Nephron (organoid): ENCODE data around the gene DLST.

Experiments used
- H3K27ac Mint-ChIP-seq, 3 experiments: 2 replicates each; pipeline ENCODE4 v1.8.0; 2020; ENCODE audit warnings: mixed read lengths in 3 of 3, mild to moderate bottlenecking in 2 of 3, moderate library complexity in 1 of 3
- H3K27me3 Mint-ChIP-seq: 2 replicates; pipeline ENCODE4 v1.8.0; 2021; ENCODE audit warnings: low read depth, mild to moderate bottlenecking, moderate library complexity, mixed read lengths
- H3K36me3 Mint-ChIP-seq: 2 replicates; pipeline ENCODE4 v1.8.0; 2020; ENCODE audit warnings: low read depth, mixed read lengths
- H3K4me1 Mint-ChIP-seq: 2 replicates; pipeline ENCODE4 v1.8.0; 2020; ENCODE audit warnings: mixed read lengths
- H3K4me3 Mint-ChIP-seq, 3 experiments: 2 replicates each; pipeline ENCODE4 v1.8.0; 2020; ENCODE audit warnings: mild to moderate bottlenecking in 3 of 3, mixed read lengths in 3 of 3, moderate library complexity in 2 of 3
- H3K9me3 Mint-ChIP-seq: 2 replicates; pipeline ENCODE4 v1.8.0; 2020; ENCODE audit warnings: mixed read lengths
- TF ChIP-seq, protein P1 (sequence below), 3 experiments: fragments of 200-600 bp; sonication (generic); IDR thresholded peaks; one replicate each; pipeline ENCODE4 v1.5.0; 2021; ENCODE audit warnings: antibody characterized with exemption in 3 of 3; ENCODE audit not compliant: unreplicated experiment in 3 of 3

Gene DLST

GRCh38 chr14:74861734-74862090, 20.0 kb upstream of the DLST start:
- Mint-ChIP-seq H3K27ac (no peak overlapping the region), H3K4me1 (no peaks in the 10 kb centered on the region), H3K9me3 (no peaks in the 10 kb centered on the region), H3K36me3 (no peaks in the 10 kb centered on the region), H3K27me3 (peaks cover 12% of the 10 kb centered on the region), H3K4me3 (no peak overlapping the region)
- TF ChIP-seq, protein P1, sequence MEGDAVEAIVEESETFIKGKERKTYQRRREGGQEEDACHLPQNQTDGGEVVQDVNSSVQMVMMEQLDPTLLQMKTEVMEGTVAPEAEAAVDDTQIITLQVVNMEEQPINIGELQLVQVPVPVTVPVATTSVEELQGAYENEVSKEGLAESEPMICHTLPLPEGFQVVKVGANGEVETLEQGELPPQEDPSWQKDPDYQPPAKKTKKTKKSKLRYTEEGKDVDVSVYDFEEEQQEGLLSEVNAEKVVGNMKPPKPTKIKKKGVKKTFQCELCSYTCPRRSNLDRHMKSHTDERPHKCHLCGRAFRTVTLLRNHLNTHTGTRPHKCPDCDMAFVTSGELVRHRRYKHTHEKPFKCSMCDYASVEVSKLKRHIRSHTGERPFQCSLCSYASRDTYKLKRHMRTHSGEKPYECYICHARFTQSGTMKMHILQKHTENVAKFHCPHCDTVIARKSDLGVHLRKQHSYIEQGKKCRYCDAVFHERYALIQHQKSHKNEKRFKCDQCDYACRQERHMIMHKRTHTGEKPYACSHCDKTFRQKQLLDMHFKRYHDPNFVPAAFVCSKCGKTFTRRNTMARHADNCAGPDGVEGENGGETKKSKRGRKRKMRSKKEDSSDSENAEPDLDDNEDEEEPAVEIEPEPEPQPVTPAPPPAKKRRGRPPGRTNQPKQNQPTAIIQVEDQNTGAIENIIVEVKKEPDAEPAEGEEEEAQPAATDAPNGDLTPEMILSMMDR (IDR thresholded peaks at IDR 0.05; ENCODE audit: unreplicated experiment in 3 of 3) = no peak

DNA sequence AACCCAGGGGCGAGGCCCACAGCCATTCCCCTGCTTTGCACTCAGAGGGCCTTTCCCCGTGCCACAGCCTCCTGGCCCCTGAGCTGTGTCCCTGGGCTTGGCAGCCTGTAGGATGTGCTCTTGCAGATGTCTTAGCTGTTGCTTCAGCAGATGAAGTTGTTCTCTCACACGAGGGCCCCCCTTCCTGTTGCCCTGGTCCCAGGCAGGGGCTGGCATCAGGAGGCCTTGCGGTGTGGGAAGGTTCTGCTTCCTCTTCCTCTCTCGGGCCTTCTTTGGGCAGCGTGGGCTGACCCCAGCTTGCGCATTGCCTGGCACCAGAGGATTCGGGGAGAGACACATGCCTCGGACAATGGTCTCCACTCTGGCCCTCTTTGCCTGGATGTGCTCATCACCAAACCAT, 18.4 kb upstream of the DLST start:
- Mint-ChIP-seq H3K36me3 (no peaks in the 10 kb centered on the region), H3K9me3 (no peaks in the 10 kb centered on the region), H3K27ac (no peak overlapping the region), H3K4me3 (no peak overlapping the region), H3K4me1 (no peaks in the 10 kb centered on the region), H3K27me3 (peaks cover 12% of the 10 kb centered on the region)
- TF ChIP-seq, protein P1 (IDR thresholded peaks at IDR 0.05; ENCODE audit: unreplicated experiment in 3 of 3) = no peak

- TF ChIP-seq, protein P1 (IDR thresholded peaks at IDR 0.05; ENCODE audit: unreplicated experiment in 3 of 3) = no peak
- no peaks in the 10 kb centered on the region for H3K4me1 Mint-ChIP-seq
- H3K9me3 Mint-ChIP-seq = no peaks in the 10 kb centered on the region
- H3K27ac Mint-ChIP-seq = no peak overlapping the region
- H3K36me3 Mint-ChIP-seq = no peaks in the 10 kb centered on the region
- H3K4me3 Mint-ChIP-seq = no peak overlapping the region
- peaks cover 12% of the 10 kb centered on the region for H3K27me3 Mint-ChIP-seq
These were observed 17.5 kb upstream of the DLST start for GRCh38 chr14:74864198-74864597.

- TF ChIP-seq, protein P1 (IDR thresholded peaks at IDR 0.05; ENCODE audit: unreplicated experiment in 3 of 3) = no peak
- Mint-ChIP-seq H3K4me3 (no peak overlapping the region), H3K4me1 (no peaks in the 10 kb centered on the region), H3K27ac (no peak overlapping the region), H3K9me3 (no peaks in the 10 kb centered on the region), H3K27me3 (peaks cover 12% of the 10 kb centered on the region), H3K36me3 (no peaks in the 10 kb centered on the region)
These were observed 16.6 kb upstream of the DLST start for GRCh38 chr14:74865156-74865555.

DNA sequence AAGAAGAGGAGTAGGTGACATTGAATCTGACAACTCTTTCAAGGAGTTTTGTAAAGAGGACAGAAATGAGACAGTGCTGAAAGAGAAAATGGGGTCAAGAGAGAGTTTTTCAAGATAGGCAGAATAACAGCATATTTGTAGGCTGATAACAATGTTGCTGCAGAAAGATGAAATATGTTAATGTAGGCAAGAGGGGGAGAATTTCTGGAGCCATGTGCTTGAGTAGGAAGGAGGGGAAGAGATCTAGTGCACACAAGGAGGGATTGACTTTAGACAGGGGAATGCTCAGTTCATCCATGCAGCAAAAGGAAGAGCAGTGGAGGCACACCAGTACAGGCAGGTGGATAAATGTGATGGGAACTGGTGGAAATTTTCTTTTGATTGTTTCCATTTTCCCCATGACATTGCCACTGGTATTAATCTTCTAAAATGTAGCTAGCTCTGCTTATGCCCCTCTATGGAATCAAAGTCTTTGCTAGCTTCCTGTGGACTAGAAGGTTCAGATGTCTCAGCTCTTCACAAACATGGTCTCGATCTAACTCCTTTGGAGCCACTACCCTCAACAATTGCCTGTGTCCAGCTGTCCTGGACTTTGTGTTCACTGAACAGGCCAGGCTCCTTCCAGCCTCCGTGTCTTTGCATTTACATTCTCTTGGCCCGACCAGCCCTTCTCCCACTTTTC, 14.9 kb upstream of the DLST start:
- no peak overlapping the region for H3K27ac Mint-ChIP-seq
- no peaks in the 10 kb centered on the region for H3K36me3 Mint-ChIP-seq
- TF ChIP-seq, protein P1 (IDR thresholded peaks at IDR 0.05; ENCODE audit: unreplicated experiment in 3 of 3) = no peak
- peaks cover 8% of the 10 kb centered on the region for H3K27me3 Mint-ChIP-seq
- no peaks in the 10 kb centered on the region for H3K9me3 Mint-ChIP-seq
- no peaks in the 10 kb centered on the region for H3K4me1 Mint-ChIP-seq
- H3K4me3 Mint-ChIP-seq = no peak overlapping the region

GRCh38 chr14:74867673-74868072, 14.0 kb upstream of the DLST start:
- no peaks in the 10 kb centered on the region for H3K9me3 Mint-ChIP-seq
- TF ChIP-seq, protein P1 (IDR thresholded peaks at IDR 0.05; ENCODE audit: unreplicated experiment in 3 of 3) = no peak
- H3K36me3 Mint-ChIP-seq = no peaks in the 10 kb centered on the region
- peaks cover 4% of the 10 kb centered on the region for H3K27me3 Mint-ChIP-seq
- no peak overlapping the region for H3K4me3 Mint-ChIP-seq
- H3K27ac Mint-ChIP-seq = no peak overlapping the region
- H3K4me1 Mint-ChIP-seq = no peaks in the 10 kb centered on the region
